Skeletal muscle tissue (tissue), 4 donors: ENCODE measurements around the gene FNTB. TPM values are rescaled to one million over a fixed set of nuclear protein-coding genes. Genes with fewer than 3 reads are reported as not detected.

ENCODE experiments used
- H3K27ac ChIP-seq: one replicate; pipeline ENCODE4 v1.7.0; 2013; ENCODE audit warnings: mild to moderate bottlenecking, low read depth, low read length, inconsistent platforms
- H3K27me3 ChIP-seq, 3 donors: one replicate each; pipeline ENCODE4 v1.7.0; 2013; ENCODE audit warnings: low read length in 3 of 3; ENCODE audit not compliant: control insufficient read depth in 3 of 3, insufficient read depth in 3 of 3
- H3K36me3 ChIP-seq, 3 donors: one replicate each; pipeline ENCODE4 v1.7.0; 2013; ENCODE audit warnings: low read length in 3 of 3; ENCODE audit not compliant: control insufficient read depth in 3 of 3, insufficient read depth in 3 of 3
- H3K4me1 ChIP-seq, 3 donors: one replicate each; pipeline ENCODE4 v1.7.0; 2013; ENCODE audit warnings: low read length in 3 of 3, mild to moderate bottlenecking in 3 of 3; ENCODE audit not compliant: control insufficient read depth in 3 of 3, insufficient read depth in 3 of 3
- H3K4me3 ChIP-seq, 3 donors: one replicate each; pipeline ENCODE4 v1.7.0; 2013; ENCODE audit warnings: low read length in 3 of 3
- H3K9ac ChIP-seq, 3 donors: one replicate each; pipeline ENCODE4 v1.7.0; 2013; ENCODE audit warnings: low read length in 3 of 3, mild to moderate bottlenecking in 3 of 3, moderate library complexity in 2 of 3, low read depth in 1 of 3
- H3K9me3 ChIP-seq, 3 donors: one replicate each; pipeline ENCODE4 v1.7.0; 2013; ENCODE audit warnings: low read length in 3 of 3; ENCODE audit not compliant: control insufficient read depth in 3 of 3
- total RNA-seq: library from RNA; depleted of rRNA; stranded (reverse); fragments of >200 nt; gene quantifications from one replicate; pipeline ENCODE4 v1.2.3, GENCODE V29; 2014
- donor health status: Osteomylitis.

Gene FNTB
- total RNA-seq, 1 donor from 2014 or later: 5.7 TPM

DNA sequence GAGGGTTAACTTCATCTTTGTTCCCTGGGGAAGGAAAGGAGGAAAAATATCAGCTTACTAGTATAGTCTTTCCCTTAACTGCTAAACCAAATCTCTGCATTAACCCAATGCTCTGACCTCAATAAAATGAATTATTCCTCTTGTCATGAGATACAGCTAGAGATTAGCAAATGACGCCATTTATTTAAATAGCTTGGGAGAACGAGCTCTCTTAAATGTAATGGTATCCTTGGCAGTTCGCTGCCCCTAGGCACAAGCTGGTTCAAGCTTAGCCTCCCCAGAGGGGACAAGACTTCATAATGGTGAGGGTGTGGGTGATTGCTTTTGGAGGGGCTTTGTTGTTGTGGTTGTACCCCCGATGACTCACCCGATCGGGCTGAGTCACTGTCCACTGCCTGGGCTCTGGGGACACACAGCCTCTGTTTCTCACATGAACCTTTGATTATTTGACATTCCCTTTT, 19.6 kb downstream of the FNTB start:
- Histone ChIP-seq H3K27ac (no peak overlapping the region), H3K9me3 (no peaks in the 10 kb centered on the region), H3K4me1 (peaks cover 2 to 23% (median 18%) of the 10 kb centered on the region in 3 donors), H3K4me3 (no peak overlapping the region), H3K36me3 (peaks cover 0 to 11% (median 4%) of the 10 kb centered on the region in 3 donors), H3K27me3 (no peaks in the 10 kb centered on the region), H3K9ac (peak overlapping the region in 1 of 3 donors; percentile 15)

GRCh38 chr14:65007202-65007601, 20.5 kb downstream of the FNTB start:
- H3K27me3 ChIP-seq: no peaks in the 10 kb centered on the region
- H3K27ac ChIP-seq: no peak overlapping the region
- H3K9me3 ChIP-seq: no peaks in the 10 kb centered on the region
- peaks cover 6 to 32% (median 26%) of the 10 kb centered on the region in 3 donors for H3K4me1 ChIP-seq
- H3K36me3 ChIP-seq: peaks cover 0 to 11% (median 4%) of the 10 kb centered on the region in 3 donors
- H3K4me3 ChIP-seq: no peak overlapping the region
- H3K9ac ChIP-seq: no peak overlapping the region

DNA sequence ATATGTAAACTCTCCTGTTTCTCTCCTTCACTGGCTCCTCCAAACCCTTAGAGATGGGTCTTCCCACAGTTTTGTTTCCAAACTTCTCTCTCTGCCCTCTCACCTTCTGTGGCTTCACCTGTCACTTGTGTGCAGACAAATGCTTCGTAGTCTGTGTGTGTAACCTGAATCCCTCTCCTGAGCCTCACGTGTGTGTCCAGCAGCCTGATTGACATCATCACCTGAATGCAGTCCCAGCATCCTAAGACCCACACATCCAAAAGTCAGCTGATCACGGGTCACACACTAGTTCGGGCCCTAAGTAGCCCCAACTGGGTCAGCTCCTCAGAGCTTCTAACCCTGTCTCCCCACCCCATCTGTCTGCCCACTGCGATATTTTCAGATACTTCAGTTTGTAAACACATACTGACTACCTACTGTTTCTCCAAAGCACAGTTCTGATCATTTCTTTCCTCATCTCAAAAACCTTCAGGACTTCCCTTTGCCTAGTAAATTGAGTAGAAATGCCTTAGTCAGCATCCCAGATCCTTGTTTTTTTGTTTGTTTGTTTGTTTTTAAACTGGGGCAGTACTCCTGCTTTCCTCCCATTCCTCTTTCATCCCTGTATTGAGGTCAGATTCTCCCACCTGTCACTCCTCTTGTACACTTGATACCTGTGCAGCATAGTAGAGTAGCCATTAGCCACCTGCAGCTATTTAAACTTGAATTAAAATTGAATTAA, 23.7 kb downstream of the FNTB start:
- Histone ChIP-seq H3K9ac (peak overlapping the region in 1 of 3 donors; percentile 50), H3K36me3 (peaks cover under 1 to 19% (median 5%) of the 10 kb centered on the region in 3 donors), H3K27ac (no peak overlapping the region), H3K27me3 (no peaks in the 10 kb centered on the region), H3K9me3 (no peaks in the 10 kb centered on the region), H3K4me1 (peaks cover 6 to 32% (median 26%) of the 10 kb centered on the region in 3 donors), H3K4me3 (no peak overlapping the region)

- Histone ChIP-seq H3K4me1 (peaks cover 4 to 24% (median 18%) of the 10 kb centered on the region in 3 donors), H3K36me3 (peaks cover 5 to 26% (median 12%) of the 10 kb centered on the region in 3 donors), H3K9ac (no peak overlapping the region), H3K27me3 (no peaks in the 10 kb centered on the region), H3K4me3 (no peak overlapping the region), H3K9me3 (no peaks in the 10 kb centered on the region), H3K27ac (no peak overlapping the region)
Observed at GRCh38 chr14:65011538-65011937, 24.8 kb downstream of the FNTB start.

DNA sequence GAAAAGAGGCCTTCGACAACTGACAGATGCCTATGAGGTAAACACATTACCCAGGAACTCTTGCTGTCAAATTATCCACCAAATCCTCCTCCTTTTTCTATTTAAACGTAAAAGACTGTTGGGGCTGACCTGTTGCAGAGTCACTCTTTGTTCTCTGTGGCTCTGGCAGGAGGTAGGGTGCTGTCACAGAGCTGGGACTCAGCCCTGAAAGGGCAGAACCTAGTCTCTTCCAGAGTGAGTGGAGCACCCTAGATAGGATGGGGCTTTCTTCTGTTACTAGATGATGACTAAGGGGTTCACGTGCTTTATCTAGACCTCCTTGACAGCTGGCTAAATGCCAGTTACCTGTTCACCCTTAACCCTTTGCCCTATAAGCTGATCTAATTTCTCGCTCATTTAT, 25.7 kb downstream of the FNTB start:
- Histone ChIP-seq H3K4me1 (peaks cover 4 to 22% (median 17%) of the 10 kb centered on the region in 3 donors), H3K4me3 (no peak overlapping the region), H3K36me3 (peaks cover 5 to 28% (median 14%) of the 10 kb centered on the region in 3 donors), H3K27me3 (no peaks in the 10 kb centered on the region), H3K9ac (no peak overlapping the region), H3K9me3 (no peaks in the 10 kb centered on the region), H3K27ac (no peak overlapping the region)

GRCh38 chr14:65015391-65015790, 28.7 kb downstream of the FNTB start:
- no peak overlapping the region for H3K27ac ChIP-seq
- peaks cover 4 to 14% (median 11%) of the 10 kb centered on the region in 3 donors for H3K4me1 ChIP-seq
- no peaks in the 10 kb centered on the region for H3K9me3 ChIP-seq
- H3K4me3 ChIP-seq: no peak overlapping the region
- no peaks in the 10 kb centered on the region for H3K27me3 ChIP-seq
- peaks cover 5 to 19% (median 14%) of the 10 kb centered on the region in 3 donors for H3K36me3 ChIP-seq
- no peak overlapping the region for H3K9ac ChIP-seq

GRCh38 chr14:65016471-65016870, 29.8 kb downstream of the FNTB start:
- H3K9ac ChIP-seq: no peak overlapping the region
- peaks cover 5 to 19% (median 14%) of the 10 kb centered on the region in 3 donors for H3K36me3 ChIP-seq
- H3K9me3 ChIP-seq: no peaks in the 10 kb centered on the region
- H3K4me1 ChIP-seq: peaks cover 4 to 7% (median 6%) of the 10 kb centered on the region in 3 donors
- no peaks in the 10 kb centered on the region for H3K27me3 ChIP-seq
- no peak overlapping the region for H3K4me3 ChIP-seq
- no peak overlapping the region for H3K27ac ChIP-seq

DNA sequence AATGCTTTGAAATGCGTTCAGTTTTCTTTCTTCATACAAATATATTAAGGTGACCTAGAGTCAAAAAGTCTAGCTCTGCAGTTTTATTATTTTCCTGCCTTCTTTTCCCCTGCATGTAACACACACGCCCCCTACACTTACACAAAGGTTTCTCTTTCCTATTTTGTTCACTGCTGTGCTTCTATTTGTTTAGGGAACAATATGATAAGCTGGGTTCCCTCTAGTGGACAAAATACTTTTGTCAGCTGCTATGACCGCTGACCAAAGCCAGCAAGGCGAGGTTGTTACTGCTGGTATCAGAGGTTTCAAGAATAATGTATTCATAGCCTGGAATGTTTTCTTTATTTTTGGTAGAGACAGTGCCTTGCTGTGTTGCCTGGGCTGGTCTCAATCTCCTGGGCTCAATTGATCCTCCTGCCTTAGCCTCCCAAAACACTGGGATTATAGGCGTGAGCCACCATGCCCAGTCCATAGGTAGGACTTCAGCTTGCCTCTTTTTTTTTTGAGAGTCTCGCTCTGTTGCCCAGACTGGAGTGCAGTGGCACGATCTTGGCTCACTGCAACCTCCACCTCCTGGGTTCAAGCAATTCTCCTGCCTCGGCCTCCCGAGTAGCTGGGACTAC, 33.4 kb downstream of the FNTB start:
- Histone ChIP-seq H3K4me1 (no peaks in the 10 kb centered on the region), H3K27ac (no peak overlapping the region), H3K4me3 (no peak overlapping the region), H3K27me3 (no peaks in the 10 kb centered on the region), H3K36me3 (peaks cover 0 to 18% (median 9%) of the 10 kb centered on the region in 3 donors), H3K9ac (peak overlapping the region in 1 of 3 donors; percentile 34), H3K9me3 (no peaks in the 10 kb centered on the region)

GRCh38 chr14:65024957-65025356, 38.3 kb downstream of the FNTB start:
- H3K27me3 ChIP-seq: no peaks in the 10 kb centered on the region
- no peaks in the 10 kb centered on the region for H3K9me3 ChIP-seq
- H3K4me3 ChIP-seq: no peak overlapping the region
- H3K36me3 ChIP-seq: peaks cover 9 to 20% (median 13%) of the 10 kb centered on the region in 3 donors
- H3K9ac ChIP-seq: no peak overlapping the region
- no peaks in the 10 kb centered on the region for H3K4me1 ChIP-seq
- H3K27ac ChIP-seq: no peak overlapping the region

GRCh38 chr14:65025818-65026217, 39.1 kb downstream of the FNTB start:
- peaks cover 9 to 20% (median 15%) of the 10 kb centered on the region in 3 donors for H3K36me3 ChIP-seq
- no peaks in the 10 kb centered on the region for H3K4me1 ChIP-seq
- H3K4me3 ChIP-seq: no peak overlapping the region
- H3K27me3 ChIP-seq: no peaks in the 10 kb centered on the region
- H3K27ac ChIP-seq: no peak overlapping the region
- H3K9me3 ChIP-seq: no peaks in the 10 kb centered on the region
- no peak overlapping the region for H3K9ac ChIP-seq
